HG02840 (cell line): Measurements from ENCODE around the gene CMIP.

ENCODE experiments used
- ATAC-seq: cut with Tn5 transposase; IDR thresholded peaks from one replicate; pipeline ENCODE4 v1.9.1; 2021; ENCODE audit warnings: mild to moderate bottlenecking, moderate library complexity, moderate number of reproducible peaks; ENCODE audit not compliant: unreplicated experiment, low FRiP score

Gene CMIP

DNA sequence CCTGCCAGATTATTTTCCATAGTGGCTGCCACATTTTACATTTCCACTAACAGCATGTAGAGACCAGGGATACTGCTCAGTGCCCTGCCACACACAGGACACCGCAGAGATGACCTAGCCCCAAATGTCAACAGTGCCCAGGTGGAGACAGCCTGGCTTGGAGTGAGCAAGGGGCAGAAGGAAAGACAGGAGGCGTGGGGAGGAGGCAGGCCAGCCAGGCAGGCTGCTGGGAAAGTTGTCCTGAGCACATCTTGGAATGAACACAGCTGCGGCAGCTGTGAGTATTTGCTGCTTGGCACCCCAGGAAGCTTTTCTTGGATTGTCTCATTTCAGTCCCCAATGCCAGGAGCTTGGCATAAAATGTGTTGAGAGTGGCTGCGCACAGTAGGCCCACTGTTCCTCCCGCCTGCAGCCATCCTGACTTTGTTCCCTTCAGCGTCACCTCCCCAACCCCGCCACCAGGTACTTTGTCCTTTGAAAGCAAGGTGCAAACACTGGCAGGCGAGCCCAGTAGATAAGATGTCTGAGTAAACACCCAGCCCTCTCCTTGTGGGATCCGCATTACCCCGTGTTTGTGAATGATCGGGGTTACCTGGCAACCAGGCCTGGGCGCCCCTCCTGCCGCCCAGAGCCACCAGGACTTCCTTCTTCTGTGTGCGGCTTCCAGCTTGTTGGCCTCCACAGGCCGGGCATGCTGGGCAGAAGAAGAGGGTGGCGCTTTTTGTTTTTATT is 114.0 kb downstream of the CMIP start:
- no peak for ATAC-seq

DNA sequence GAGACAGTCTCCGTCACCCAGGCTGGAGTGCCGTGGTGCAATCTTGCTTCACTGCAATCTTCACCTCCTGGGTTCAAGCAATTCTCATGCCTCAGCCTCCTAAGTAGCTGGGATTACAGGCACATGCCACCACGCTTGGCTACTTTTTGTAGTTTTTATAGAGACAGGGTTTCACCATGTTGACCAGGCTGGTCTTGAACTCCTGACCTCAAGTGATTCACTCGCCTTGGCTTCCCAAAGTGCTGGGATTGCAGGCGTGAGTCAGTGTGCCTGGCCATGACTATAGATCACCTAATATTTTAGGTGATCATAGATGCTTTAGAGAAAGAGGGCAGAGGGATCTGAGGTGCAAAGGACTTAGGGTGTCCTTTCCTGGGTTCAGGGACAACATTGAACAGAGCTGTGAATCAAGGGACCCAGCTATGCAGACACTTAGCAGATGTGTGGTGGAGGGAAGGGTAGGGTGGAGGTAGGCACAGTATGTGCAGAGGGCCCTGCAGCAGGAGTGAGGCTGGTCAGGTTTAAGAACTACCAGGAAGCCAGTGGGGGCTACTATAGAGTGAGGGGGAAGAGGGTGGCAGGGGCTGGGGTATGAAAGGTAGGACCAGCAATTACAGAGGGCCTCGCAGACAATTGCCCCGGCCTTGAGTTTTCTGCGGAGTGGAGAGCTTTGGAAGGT is 116.5 kb downstream of the CMIP start:
- no peak for ATAC-seq

GRCh38 chr16:81562174-81562849 is 117.7 kb downstream of the CMIP start:
- ATAC-seq, result no peak

DNA sequence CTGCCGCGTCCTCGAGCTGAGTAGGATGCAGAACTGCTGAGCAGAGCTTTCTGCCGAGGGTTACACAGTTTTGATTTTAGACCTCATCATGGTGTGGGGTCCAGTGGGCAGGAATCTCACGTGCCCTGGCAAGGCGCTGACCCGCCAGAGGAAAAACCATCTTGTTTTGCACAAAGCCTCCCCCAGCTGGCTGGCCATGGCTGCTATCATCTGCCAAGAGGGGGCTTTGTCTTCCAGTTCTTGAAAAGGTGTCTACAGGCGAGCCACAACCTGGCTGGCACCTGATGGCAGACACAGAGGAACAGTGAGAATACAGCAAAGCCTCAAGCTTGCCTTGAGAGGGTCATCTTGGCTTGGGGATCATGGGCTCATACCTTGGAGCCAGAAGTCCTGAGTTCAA is 118.3 kb downstream of the CMIP start:
- ATAC-seq, result no peak

DNA sequence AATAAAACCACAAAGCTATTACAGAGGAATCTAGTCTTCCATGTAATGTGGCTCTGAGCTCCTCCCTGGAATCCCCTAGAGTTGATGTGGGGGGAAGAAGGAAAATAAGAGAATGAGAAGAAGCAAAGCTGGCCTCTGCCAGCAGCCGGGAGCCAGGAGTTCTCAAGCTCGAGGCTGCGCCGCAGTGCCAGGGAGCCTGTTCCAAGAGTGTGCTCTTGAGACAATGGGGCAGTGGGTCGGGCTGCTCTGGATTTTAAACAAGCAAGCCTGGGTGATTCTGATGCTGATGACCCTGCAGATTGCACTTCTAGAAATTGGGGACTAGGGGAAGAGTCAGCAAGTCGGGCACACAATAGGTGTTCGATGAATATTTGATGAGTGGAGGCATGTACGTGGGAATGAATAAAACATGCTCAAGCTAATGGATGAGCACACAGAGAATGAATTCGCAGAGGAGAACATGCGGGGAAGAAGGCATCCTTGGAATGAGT is 119.9 kb downstream of the CMIP start:
- ATAC-seq, result no peak

DNA sequence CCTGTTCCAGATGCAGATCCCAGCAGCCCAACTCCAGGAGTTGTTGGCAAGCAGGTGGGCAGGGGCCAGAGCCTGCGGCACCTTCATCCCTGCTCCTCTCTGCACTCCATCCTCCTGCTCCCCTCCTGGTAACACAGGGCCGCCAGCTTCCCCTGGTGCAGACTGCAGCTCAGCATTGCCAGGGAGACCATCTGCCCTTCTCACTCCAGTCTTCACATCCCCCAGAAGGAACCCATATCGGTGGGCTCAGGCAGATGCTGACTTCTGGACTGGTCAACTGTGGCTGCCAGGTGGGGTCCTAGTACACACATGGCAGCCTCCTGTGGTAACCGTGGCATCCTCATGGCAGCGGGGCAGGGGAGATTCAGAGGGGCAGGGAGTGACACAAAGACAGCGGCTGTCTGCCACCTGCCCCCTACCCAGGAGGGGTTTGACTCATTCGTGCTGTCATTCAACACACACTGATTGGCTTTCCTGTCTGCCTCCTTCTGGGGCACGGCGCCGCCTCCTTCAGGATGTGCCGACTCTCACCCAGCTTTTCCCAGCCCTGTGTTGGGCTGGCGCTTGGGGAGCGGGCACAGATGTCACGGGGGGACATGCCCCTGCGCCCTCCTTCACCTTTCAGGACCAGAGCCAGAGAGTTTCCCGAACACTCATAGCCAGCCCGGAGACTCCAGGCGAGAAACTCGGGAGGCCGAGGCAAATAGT is 120.9 kb downstream of the CMIP start:
- ATAC-seq, result no peak

- ATAC-seq, result no peak
These were observed 121.7 kb downstream of the CMIP start for GRCh38 chr16:81566086-81567007.

GRCh38 chr16:81567087-81567486 is 122.5 kb downstream of the CMIP start:
- ATAC-seq, result no peak

DNA sequence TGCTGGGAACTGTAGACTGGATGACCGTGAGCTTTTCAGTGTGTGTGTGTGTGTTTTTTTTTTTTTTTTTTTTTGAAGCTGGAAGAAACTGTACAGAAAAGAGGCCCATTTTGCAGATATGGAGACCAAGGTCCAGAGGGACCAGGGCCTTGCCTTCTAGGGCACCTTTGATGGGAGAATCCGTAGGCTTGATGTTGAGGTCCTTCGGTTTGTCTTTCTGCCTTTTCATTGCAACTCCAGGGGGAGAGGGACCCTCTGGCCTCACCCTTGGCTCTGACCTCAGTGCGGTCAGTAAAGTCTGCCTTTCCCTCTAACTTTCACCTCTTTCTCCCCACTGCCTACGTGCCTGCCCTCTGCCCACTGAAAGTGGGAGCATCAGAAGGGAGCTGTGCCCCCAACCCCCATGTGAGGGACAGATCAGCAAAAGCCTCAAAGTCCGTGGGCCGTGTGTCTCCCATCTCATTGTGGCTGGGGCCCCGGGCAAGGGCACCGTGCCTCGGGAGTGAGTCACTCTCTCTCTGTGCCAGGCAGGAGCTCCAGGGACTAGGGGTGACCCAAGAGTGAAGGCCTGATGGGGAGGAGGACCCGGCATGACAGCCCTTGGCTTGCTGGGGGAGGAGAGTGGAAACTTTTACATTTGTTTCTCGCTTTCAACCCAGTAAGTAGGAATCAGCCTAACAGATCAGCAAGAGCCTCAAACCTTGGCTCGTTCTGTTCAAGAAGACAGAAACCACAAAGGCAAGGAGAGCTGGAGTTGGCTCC is 123.6 kb downstream of the CMIP start:
- ATAC-seq, result no peak

GRCh38 chr16:81568749-81569087 is 124.1 kb downstream of the CMIP start:
- no peak for ATAC-seq

DNA sequence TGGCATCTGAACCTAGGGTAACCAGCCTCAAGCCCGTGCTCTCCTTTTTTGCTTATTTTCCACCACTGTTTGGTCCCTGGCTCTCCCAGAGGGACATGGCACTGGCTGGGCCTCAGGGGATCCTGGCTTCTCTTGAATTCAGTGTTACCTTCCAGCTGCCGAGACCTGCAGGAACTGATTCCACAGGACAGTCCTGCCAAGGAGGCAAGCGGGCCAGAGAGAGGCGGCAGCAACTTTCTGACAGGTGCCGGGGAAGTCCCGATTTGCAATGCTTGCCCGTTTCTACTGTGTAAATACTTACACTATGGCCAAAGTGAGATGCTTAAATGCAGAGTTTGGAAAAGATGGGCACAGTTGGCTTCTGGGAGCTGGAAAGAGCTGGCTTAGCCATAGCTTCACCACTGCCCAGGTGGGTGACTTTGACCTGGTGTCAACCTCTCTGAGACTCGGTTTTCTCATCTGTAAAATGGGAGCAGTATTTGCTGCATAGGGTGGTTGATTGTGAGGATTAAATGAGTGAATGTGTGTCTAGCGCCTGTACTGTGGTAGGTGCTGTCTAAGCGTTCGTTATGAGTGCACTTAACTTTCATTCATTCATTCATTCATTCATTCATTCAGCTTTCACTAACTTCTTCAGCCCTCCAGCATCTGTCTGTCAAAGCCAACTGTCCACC is 124.9 kb downstream of the CMIP start:
- no peak for ATAC-seq

DNA sequence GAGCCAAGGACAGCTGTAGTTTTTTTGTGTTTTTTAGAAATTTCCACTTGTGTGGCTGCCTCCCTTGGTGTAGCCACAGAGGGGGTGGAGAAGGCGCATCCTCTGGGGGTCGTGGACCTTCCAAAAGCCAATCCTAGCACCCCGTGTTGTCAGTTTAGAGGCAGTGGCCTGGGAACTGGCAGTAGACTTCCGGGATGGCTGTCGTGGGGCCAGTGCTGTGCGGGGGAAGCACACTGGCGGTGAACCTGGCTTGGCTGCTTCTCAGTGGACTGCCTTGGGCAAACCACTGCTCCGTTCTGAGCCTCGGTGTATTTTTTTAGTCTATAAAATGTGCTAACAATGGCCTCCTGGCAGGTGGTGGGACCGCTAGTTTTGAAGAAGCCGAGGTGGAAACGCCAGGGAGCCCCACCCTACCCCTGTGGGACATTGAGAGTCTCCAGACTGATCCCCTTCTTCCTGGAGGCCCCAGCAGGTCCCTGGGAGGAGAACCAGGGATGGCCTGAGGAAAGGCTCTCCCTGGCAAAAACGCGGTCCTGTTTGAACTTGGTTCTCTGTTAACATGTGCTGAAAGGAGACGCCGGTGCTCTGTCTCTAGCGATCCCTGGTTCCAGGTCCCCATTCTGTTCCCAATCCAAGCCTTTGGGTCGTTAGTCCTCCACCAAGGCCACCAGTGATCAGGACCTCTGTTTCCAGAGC is 125.7 kb downstream of the CMIP start:
- ATAC-seq, result no peak

- no peak for ATAC-seq
These were observed 126.6 kb downstream of the CMIP start for GRCh38 chr16:81571175-81571574.

DNA sequence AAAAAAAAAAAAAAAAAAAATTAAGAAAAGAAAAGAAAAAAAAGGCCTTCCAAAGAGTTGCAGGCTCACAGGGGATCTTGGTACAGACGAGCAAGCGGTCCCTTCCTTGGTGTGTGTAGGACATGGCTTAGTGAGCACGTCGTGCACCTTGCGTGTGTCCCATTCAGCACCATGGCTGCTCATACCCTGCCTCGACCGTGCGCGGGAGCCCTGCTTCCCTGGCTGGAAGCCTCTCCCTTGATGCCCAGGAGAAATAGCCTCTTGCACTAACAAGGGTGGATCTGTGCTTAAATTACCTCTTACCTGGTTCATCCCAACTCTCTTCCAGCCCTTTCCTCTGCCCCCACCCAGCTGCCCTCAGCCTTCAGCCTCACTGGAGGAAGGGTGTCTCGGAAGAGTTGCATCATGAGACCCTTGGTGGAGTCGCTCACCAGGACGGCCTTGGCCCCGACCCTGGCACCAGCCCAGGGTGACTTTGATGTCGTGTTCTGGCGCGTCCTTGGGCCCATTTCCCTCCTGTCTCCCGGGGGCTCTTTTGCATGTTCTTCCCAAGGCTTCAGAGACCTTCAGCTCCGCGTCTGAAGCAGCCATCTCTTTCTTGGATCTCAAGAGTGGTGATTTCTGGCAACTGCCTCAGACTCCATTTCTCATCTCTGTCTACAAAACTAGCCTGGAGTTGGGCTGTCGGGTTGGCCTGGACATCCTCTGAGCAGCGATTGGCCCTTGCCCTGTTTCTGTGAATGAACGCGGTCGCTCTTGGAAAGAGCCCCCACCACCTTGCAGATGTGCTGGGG is 127.2 kb downstream of the CMIP start:
- ATAC-seq, result no peak

DNA sequence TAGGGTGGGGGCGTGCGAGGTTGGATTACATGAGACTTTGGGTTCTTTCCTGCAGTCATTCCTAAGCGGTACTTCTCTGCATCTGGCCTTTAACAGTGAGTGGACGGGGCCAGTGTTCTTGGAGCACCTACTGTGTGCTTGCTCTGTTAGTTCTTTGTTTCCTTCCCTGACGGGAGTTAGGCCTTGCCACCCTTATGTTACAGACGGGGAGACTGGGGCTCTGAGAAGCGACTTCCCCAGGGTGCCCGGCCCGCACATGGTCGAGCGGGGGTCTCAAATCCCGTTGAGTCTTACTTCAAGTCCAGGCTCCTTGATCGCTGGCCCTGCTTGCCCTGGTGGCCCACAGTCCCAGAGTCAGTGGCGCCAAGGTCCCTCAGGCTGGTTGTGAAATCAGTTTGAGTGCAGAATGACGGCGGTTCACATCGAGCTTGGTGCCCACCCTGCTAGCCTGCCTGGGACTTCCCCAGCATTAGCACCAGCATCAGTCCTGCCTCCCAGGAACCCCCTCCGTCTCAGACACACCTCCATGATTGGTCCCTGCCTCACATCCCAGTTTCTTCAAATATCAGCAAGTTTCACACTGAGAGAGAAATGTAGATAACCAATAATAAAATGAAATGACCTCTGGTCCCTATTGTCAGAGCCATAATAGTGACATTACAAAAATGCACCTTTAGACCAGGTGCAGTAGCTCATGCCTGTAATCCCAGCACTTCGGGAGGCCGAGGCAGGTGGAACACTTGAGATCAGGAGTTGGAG is 128.0 kb downstream of the CMIP start:
- ATAC-seq, result no peak

DNA sequence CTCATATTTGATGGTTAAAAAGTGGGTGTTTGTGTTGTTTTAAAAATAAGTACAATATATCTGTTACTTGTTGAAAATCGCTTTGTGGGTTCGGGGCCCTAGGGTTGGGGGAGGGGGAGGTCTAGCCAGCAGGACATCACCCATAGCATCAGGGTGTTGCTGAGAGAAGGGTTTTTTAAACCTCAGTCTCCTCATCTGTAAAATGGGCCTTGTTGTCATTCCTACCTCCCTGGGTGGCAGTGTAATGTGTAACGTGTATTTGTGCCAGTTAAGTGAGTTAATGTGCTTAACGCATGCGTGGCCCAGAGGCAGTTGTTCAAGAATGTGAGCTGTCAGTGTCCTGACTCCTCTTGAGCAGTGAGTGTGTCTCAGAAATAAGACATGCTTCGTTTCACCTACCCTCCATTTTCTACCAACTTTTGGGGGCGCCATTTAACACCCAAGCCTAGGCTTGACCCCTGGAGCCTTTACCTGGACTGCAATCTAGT is 129.0 kb downstream of the CMIP start:
- ATAC-seq, result no peak
